Prostate gland (tissue), 2 donors: Measurements from ENCODE around the gene STARD3NL. TPM values are rescaled to one million over a fixed set of nuclear protein-coding genes. Genes with fewer than 3 reads are reported as not detected.
"Not testable (repeated sequence)": the region's sequence is repeated elsewhere in the genome, so short reads cannot be mapped to it uniquely, and the experiment has no call there.

ENCODE experiments used
- DNase-seq: peaks from one replicate; pipeline ENCODE4 v3.0.0-alpha.2; 2019; ENCODE audit warnings: low spot score
- H3K27ac ChIP-seq, 2 donors: fragments of 200-600 bp; sonication (generic); 2 replicates each; pipeline ENCODE4 v1.5.1; 2017 to 2019
- H3K27me3 ChIP-seq: fragments of 200-600 bp; sonication (generic); replicated peaks from 2 replicates; pipeline ENCODE4 v1.5.1; 2019; ENCODE audit not compliant: insufficient read depth
- H3K36me3 ChIP-seq, 2 donors: fragments of 200-600 bp; sonication (generic); 1 replicate in 1 of 2; 2 replicates in 1 of 2; pipeline versions ENCODE4 v1.5.1 to v1.8.1; 2017 to 2019
- H3K4me1 ChIP-seq: fragments of 200-600 bp; sonication (generic); replicated peaks from 2 replicates; pipeline ENCODE4 v1.5.1; 2019
- H3K4me3 ChIP-seq, 2 donors: fragments of 200-600 bp; sonication (generic); 2 replicates each; pipeline ENCODE4 v1.5.1; 2017 to 2019
- H3K9me3 ChIP-seq: fragments of 200-600 bp; sonication (generic); 2 replicates; pipeline ENCODE4 v1.5.1; 2017
- CTCF ChIP-seq, 4 experiments: fragments of 200-600 bp in 2 of 4; fragments of 450-650 bp in 2 of 4; sonication (generic) in 2 of 4; IDR thresholded peaks; 1 replicate in 3 of 4; 2 replicates in 1 of 4; pipeline ENCODE4 v1.5.1; 2016 to 2019; ENCODE audit warnings: antibody characterized with exemption in 4 of 4, mild to moderate bottlenecking in 2 of 4, moderate library complexity in 2 of 4
- POLR2A ChIP-seq: fragments of 450-650 bp; IDR thresholded peaks from one replicate; pipeline ENCODE4 v1.6.1; 2016; ENCODE audit warnings: antibody characterized with exemption, mild to moderate bottlenecking
- POLR2AphosphoS5 ChIP-seq: sonication (generic); formaldehyde crosslinking; IDR thresholded peaks from one replicate; pipeline ENCODE4 v1.6.1; 2017; ENCODE audit warnings: antibody characterized with exemption
- WGBS: methylation state at CpG from one replicate; pipeline ENCODE4 v1.1.5; 2018; 5-methylcytosine and 5-hydroxymethylcytosine counted together
- intact Hi-C: fragments of 100-400 bp; cut with DNase I; formaldehyde crosslinking; loops from one replicate; pipeline ENCODE4 v1.14.2; 2022
- total RNA-seq, 2 donors: library from RNA; depleted of rRNA; stranded (reverse); fragments of >200 nt; gene quantifications; one replicate each; pipeline ENCODE4 v1.1.0, GENCODE V29; 2016

STARD3NL gene
- total RNA-seq, 2 donors from 2014 or later: 49.0 to 78.3 TPM

GRCh38 chr7:38235606-38236005, 57.6 kb downstream of the STARD3NL start:
- Histone ChIP-seq H3K27me3 (no peaks in the 10 kb centered on the region), H3K4me1 (no peaks in the 10 kb centered on the region), H3K9me3 (no peaks in the 10 kb centered on the region), H3K36me3 (no peaks in the 10 kb centered on the region), H3K27ac (peak overlapping the region; percentile 58 to 83), H3K4me3 (no peak overlapping the region)
- WGBS: 65% methylated on average over 4 of the region's 4 CpGs
- intact Hi-C loops: no loop called here
- no peak for TF ChIP-seq POLR2A
- no peak for TF ChIP-seq POLR2AphosphoS5
- TF ChIP-seq CTCF (IDR thresholded peaks at IDR 0.05): no peak
- DNase-seq: no peak

GRCh38 chr7:38239129-38239528, 61.1 kb downstream of the STARD3NL start:
- H3K4me1 ChIP-seq, H3K27me3 ChIP-seq, intact Hi-C loops, H3K9me3 ChIP-seq, DNase-seq, H3K36me3 ChIP-seq, H3K4me3 ChIP-seq: not testable (repeated sequence)
- peak overlapping the region; percentile 52 to 83 for H3K27ac ChIP-seq
- 94% methylated on average over 10 of the region's 10 CpGs for WGBS

GRCh38 chr7:38241071-38241470, 63.0 kb downstream of the STARD3NL start:
- 17% methylated on average over 3 of the region's 3 CpGs for WGBS
- Histone ChIP-seq H3K36me3 (no peaks in the 10 kb centered on the region), H3K27me3 (no peaks in the 10 kb centered on the region), H3K9me3 (no peaks in the 10 kb centered on the region), H3K4me1 (no peaks in the 10 kb centered on the region), H3K27ac (peak overlapping the region; percentile 70 to 83), H3K4me3 (no peak overlapping the region)
- DNase-seq: no peak
- intact Hi-C loops: no loop called here
- TF ChIP-seq POLR2A: no peak
- peak; percentile 79 for TF ChIP-seq POLR2AphosphoS5
- peak in 1 of 4 experiments; percentile 8 for TF ChIP-seq CTCF (IDR thresholded peaks at IDR 0.05)

- no peaks in the 10 kb centered on the region for H3K4me1 ChIP-seq
- no peaks in the 10 kb centered on the region for H3K9me3 ChIP-seq
- H3K36me3 ChIP-seq: no peaks in the 10 kb centered on the region
- DNase-seq: no peak
- WGBS: 87% methylated on average over 6 of the region's 6 CpGs
- peak overlapping the region; percentile 74 to 83 for H3K27ac ChIP-seq
- H3K4me3 ChIP-seq: no peak overlapping the region
- H3K27me3 ChIP-seq: no peaks in the 10 kb centered on the region
- TF ChIP-seq POLR2AphosphoS5: no peak
- intact Hi-C loops: no loop called here
Measured at GRCh38 chr7:38242814-38243213, 64.8 kb downstream of the STARD3NL start.

- intact Hi-C loops, H3K27me3 ChIP-seq, H3K4me3 ChIP-seq, H3K36me3 ChIP-seq, DNase-seq, H3K4me1 ChIP-seq, H3K9me3 ChIP-seq: not testable (repeated sequence)
- WGBS: 49% methylated on average over 5 of the region's 5 CpGs
- peak; percentile 70 for TF ChIP-seq POLR2AphosphoS5
- H3K27ac ChIP-seq: peak overlapping the region; percentile 74 to 83
Measured at GRCh38 chr7:38243345-38243744, 65.3 kb downstream of the STARD3NL start.

GRCh38 chr7:38244516-38244915, 66.5 kb downstream of the STARD3NL start:
- Histone ChIP-seq H3K4me3 (no peak overlapping the region), H3K27me3 (no peaks in the 10 kb centered on the region), H3K27ac (peak overlapping the region; percentile 74 to 83), H3K36me3 (no peaks in the 10 kb centered on the region), H3K4me1 (no peaks in the 10 kb centered on the region), H3K9me3 (no peaks in the 10 kb centered on the region)
- WGBS: 94% methylated on average over 14 of the region's 14 CpGs
- no peak for TF ChIP-seq CTCF (IDR thresholded peaks at IDR 0.05)
- TF ChIP-seq POLR2A: no peak
- no peak for TF ChIP-seq POLR2AphosphoS5
- intact Hi-C loops: no loop called here
- DNase-seq: no peak
